Naive B cell (primary cell): ENCODE results near the gene FAM221B. TPM values are rescaled to one million over a fixed set of nuclear protein-coding genes. Genes with fewer than 3 reads are reported as not detected.

ENCODE experiments used
- ATAC-seq, 2 donors: fragments of 150-1000 bp; cut with Tn5 transposase; 2 replicates each; pipeline ENCODE4 v1.10.0; 2021; ENCODE audit warnings: low read depth in 2 of 2, mild to moderate bottlenecking in 2 of 2, moderate library complexity in 2 of 2
- DNase-seq: peaks from one replicate; pipeline ENCODE4 v3.0.0; 2022
- H3K27ac Mint-ChIP-seq, 6 donors: one replicate each; pipeline ENCODE4 v1.8.0; 2020 to 2022; ENCODE audit warnings: mild to moderate bottlenecking in 6 of 6, mixed read lengths in 6 of 6, moderate library complexity in 5 of 6, inconsistent platforms in 2 of 6
- H3K27me3 Mint-ChIP-seq, 3 donors: one replicate each; pipeline ENCODE4 v1.8.0; 2021 to 2022; ENCODE audit warnings: mixed read lengths in 3 of 3, mild to moderate bottlenecking in 1 of 3
- H3K36me3 Mint-ChIP-seq, 2 donors: one replicate each; pipeline ENCODE4 v1.8.0; 2020 to 2022; ENCODE audit warnings: mixed read lengths in 2 of 2, inconsistent platforms in 1 of 2, mild to moderate bottlenecking in 1 of 2
- H3K4me1 Mint-ChIP-seq, 3 donors: one replicate each; pipeline ENCODE4 v1.8.0; 2020 to 2022; ENCODE audit warnings: mixed read lengths in 3 of 3, inconsistent platforms in 1 of 3, mild to moderate bottlenecking in 1 of 3, moderate library complexity in 1 of 3
- H3K4me3 Mint-ChIP-seq, 8 donors: one replicate each; pipeline ENCODE4 v1.8.0; 2020 to 2022; ENCODE audit warnings: mild to moderate bottlenecking in 8 of 8, mixed read lengths in 8 of 8, moderate library complexity in 8 of 8, inconsistent platforms in 2 of 8
- H3K9me3 Mint-ChIP-seq, 7 donors: one replicate each; pipeline ENCODE4 v1.8.0; 2020 to 2022; ENCODE audit warnings: mixed read lengths in 7 of 7, mild to moderate bottlenecking in 5 of 7, inconsistent platforms in 2 of 7, moderate library complexity in 1 of 7
- polyA plus RNA-seq, 6 donors: library from polyadenylated mRNA; unstranded; fragments of 300-500 nt; fragmentation: Illumina TruSeq; gene quantifications; one replicate each; pipeline ENCODE4 v1.2.3, GENCODE V29; 2021; ENCODE audit warnings: low read depth in 6 of 6

Gene FAM221B, protein sequence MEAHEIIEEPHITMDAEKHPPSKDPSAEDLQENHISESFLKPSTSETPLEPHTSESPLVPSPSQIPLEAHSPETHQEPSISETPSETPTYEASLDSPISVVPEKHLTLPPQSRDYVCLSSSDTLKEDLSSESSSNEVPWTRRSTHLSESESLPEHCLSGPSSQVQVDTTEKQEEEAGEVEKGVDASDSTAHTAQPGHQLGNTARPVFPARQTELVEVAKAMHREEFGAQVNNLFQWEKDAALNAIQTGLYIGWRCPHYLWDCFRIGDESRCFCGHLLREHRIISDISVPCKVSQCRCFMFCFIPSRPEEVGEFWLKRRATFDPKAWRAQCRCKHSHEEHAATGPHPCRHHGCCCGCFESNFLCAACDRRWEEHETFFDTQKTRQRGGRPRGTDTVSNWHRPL
- polyA plus RNA-seq, result not detected

DNA sequence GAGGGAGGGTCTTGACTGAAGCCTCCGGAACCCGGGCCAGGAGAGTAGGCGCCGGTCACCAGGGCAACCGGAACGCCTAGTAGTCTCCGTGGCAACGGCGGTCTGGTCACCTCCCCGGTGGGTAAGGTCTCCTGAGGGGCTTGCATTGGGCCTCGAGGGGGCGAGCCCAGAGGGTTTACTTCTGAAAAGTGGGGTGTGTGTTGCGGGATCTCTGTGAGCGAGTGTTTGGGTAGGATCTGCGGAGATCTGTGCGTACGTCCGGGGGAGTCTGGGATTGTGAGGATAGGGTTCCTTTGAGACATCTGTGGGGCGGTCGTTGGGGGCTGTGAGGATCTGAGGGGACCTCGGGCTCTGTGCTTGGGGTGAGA is at the start of gene FAM221B:
TSS of gene FAM221B (minus strand) at position 17 of the 368 bp plus-strand sequence. CDS start 2,571 bp downstream, outside the sequence.
- Mint-ChIP-seq H3K9me3 (no peaks in the 10 kb centered on the region), H3K27ac (peak within 1 kb of the TSS; percentile 85 to 96 (median 91)), H3K4me3 (peak within 1 kb of the TSS; percentile 87 to 100 (median 96)), H3K27me3 (no peaks in the 10 kb centered on the region), H3K36me3 (no peaks in the 10 kb centered on the region), H3K4me1 (peaks cover 40 to 56% (median 50%) of the 10 kb centered on the region in 3 donors)
- ATAC-seq (peak; percentile 7 to 8), DNase-seq (no peak)

- Mint-ChIP-seq H3K4me1 (peaks cover 0 to 4% (median 0%) of the 10 kb centered on the region in 3 donors), H3K36me3 (peaks cover 1 to 6% of the 10 kb centered on the region in 2 donors), H3K9me3 (peaks cover 0 to 14% (median 8%) of the 10 kb centered on the region in 7 donors), H3K27me3 (peaks cover 0 to 19% (median 3%) of the 10 kb centered on the region in 3 donors), H3K27ac (no peak overlapping the region), H3K4me3 (no peak overlapping the region)
- ATAC-seq (no peak), DNase-seq (no peak)
These were observed 44.0 kb upstream of the FAM221B start for GRCh38 chr9:35872505-35872904.

GRCh38 chr9:35871545-35871944 is 43.0 kb upstream of the FAM221B start:
- Mint-ChIP-seq H3K27me3 (peaks cover 0 to 15% (median 0%) of the 10 kb centered on the region in 3 donors), H3K36me3 (no peaks in the 10 kb centered on the region)
- no peak for ATAC-seq

GRCh38 chr9:35870351-35870923 is 41.9 kb upstream of the FAM221B start, which contains the start of gene OR13J1:
Gene OR13J1, minus strand, starts transcription at chr9:35870401. Its CDS starts 0 bp downstream, at chr9:35870401.
- no peak for ATAC-seq
- no peak within 1 kb of the TSS for H3K4me3 Mint-ChIP-seq

More at GRCh38 chr9:35871545-35871944, 43.0 kb upstream of the FAM221B start:
- peaks cover 0 to 4% (median 0%) of the 10 kb centered on the region in 3 donors for H3K4me1 Mint-ChIP-seq
- peaks cover 0 to 6% (median 3%) of the 10 kb centered on the region in 7 donors for H3K9me3 Mint-ChIP-seq
- no peak overlapping the region for H3K4me3 Mint-ChIP-seq
- no peak for DNase-seq
- H3K27ac Mint-ChIP-seq, result no peak overlapping the region

GRCh38 chr9:35869621-35870216 is 41.2 kb upstream of the FAM221B start:
- no peaks in the 10 kb centered on the region for H3K36me3 Mint-ChIP-seq
- no peak for ATAC-seq
- no peak for DNase-seq
- peaks cover 0 to 4% (median 0%) of the 10 kb centered on the region in 3 donors for H3K4me1 Mint-ChIP-seq
- no peak overlapping the region for H3K27ac Mint-ChIP-seq
- peaks cover 0 to 1% (median 0%) of the 10 kb centered on the region in 7 donors for H3K9me3 Mint-ChIP-seq
- no peak overlapping the region for H3K4me3 Mint-ChIP-seq
- peaks cover 0 to 8% (median 4%) of the 10 kb centered on the region in 3 donors for H3K27me3 Mint-ChIP-seq

More at GRCh38 chr9:35870351-35870923, 41.9 kb upstream of the FAM221B start, which contains the start of gene OR13J1:
- no peaks in the 10 kb centered on the region for H3K36me3 Mint-ChIP-seq
- H3K27ac Mint-ChIP-seq, result no peak within 1 kb of the TSS
- H3K27me3 Mint-ChIP-seq, result peaks cover 0 to 7% (median 6%) of the 10 kb centered on the region in 3 donors
- H3K9me3 Mint-ChIP-seq, result peaks cover 0 to 3% (median 0%) of the 10 kb centered on the region in 7 donors
- no peak for DNase-seq
- H3K4me1 Mint-ChIP-seq, result peaks cover 0 to 4% (median 0%) of the 10 kb centered on the region in 3 donors

GRCh38 chr9:35868933-35869332 is 40.4 kb upstream of the FAM221B start:
- Mint-ChIP-seq H3K36me3 (no peaks in the 10 kb centered on the region), H3K27ac (peak overlapping the region in 1 of 6 donors; percentile 69), H3K4me3 (no peak overlapping the region), H3K9me3 (peaks cover 0 to 1% (median 0%) of the 10 kb centered on the region in 7 donors), H3K27me3 (peaks cover 4 to 8% (median 5%) of the 10 kb centered on the region in 3 donors), H3K4me1 (peaks cover 0 to 4% (median 0%) of the 10 kb centered on the region in 3 donors)
- no peak for ATAC-seq
- no peak for DNase-seq

- peaks cover 9 to 10% (median 10%) of the 10 kb centered on the region in 3 donors for H3K27me3 Mint-ChIP-seq
- ATAC-seq (no peak), DNase-seq (no peak)
- peaks cover 0 to 4% (median 0%) of the 10 kb centered on the region in 3 donors for H3K4me1 Mint-ChIP-seq
- H3K36me3 Mint-ChIP-seq, result no peaks in the 10 kb centered on the region
- H3K27ac Mint-ChIP-seq, result no peak overlapping the region
- peaks cover 0 to 1% (median 0%) of the 10 kb centered on the region in 7 donors for H3K9me3 Mint-ChIP-seq
- no peak overlapping the region for H3K4me3 Mint-ChIP-seq
These were observed 39.0 kb upstream of the FAM221B start for GRCh38 chr9:35867538-35867937.

GRCh38 chr9:35864695-35865255 is 36.2 kb upstream of the FAM221B start:
- DNase-seq (no peak), ATAC-seq (no peak)
- no peaks in the 10 kb centered on the region for H3K36me3 Mint-ChIP-seq
- peaks cover 0 to 6% (median 0%) of the 10 kb centered on the region in 3 donors for H3K4me1 Mint-ChIP-seq
- no peak overlapping the region for H3K4me3 Mint-ChIP-seq
- no peak overlapping the region for H3K27ac Mint-ChIP-seq
- H3K27me3 Mint-ChIP-seq, result peaks cover 20 to 30% (median 23%) of the 10 kb centered on the region in 3 donors
- H3K9me3 Mint-ChIP-seq, result peaks cover 0 to 1% (median 0%) of the 10 kb centered on the region in 7 donors

- ATAC-seq (no peak), DNase-seq (no peak)
- H3K27ac Mint-ChIP-seq, result no peak overlapping the region
- H3K4me1 Mint-ChIP-seq, result peaks cover 0 to 7% (median 7%) of the 10 kb centered on the region in 3 donors
- H3K36me3 Mint-ChIP-seq, result no peaks in the 10 kb centered on the region
- H3K9me3 Mint-ChIP-seq, result peaks cover 0 to 1% (median 0%) of the 10 kb centered on the region in 7 donors
- H3K4me3 Mint-ChIP-seq, result no peak overlapping the region
- H3K27me3 Mint-ChIP-seq, result peaks cover 20 to 30% (median 22%) of the 10 kb centered on the region in 3 donors
These were observed 35.1 kb upstream of the FAM221B start for GRCh38 chr9:35863583-35863982.

DNA sequence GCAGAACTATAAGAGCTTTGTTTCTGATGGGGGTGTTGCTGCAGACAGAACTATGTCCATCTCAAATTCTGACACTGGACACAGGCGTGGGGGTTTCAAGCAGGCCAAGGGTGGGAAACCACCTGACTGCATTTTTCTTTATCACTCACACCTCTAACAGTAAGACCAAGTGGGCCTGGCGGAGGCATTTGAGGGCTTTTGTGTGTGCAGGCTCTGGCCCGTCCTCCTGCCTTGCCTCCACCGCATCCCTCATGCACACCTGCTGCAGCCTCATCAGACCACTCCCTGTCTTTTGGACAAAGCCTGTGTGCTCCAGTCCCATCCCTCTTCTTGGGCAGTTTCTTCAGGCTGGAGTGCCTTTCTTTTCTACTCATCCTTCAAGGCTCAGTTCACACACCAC is 33.8 kb upstream of the FAM221B start:
- ATAC-seq, result no peak
- Mint-ChIP-seq H3K27me3 (peaks cover 20 to 30% (median 22%) of the 10 kb centered on the region in 3 donors), H3K9me3 (no peaks in the 10 kb centered on the region), H3K27ac (no peak overlapping the region), H3K4me1 (peaks cover 0 to 12% (median 7%) of the 10 kb centered on the region in 3 donors), H3K36me3 (no peaks in the 10 kb centered on the region), H3K4me3 (peak overlapping the region in 1 of 8 donors; percentile 72)
- no peak for DNase-seq

GRCh38 chr9:35861161-35861897 is 32.8 kb upstream of the FAM221B start:
- Mint-ChIP-seq H3K4me3 (no peak overlapping the region), H3K27me3 (peaks cover 20 to 33% (median 25%) of the 10 kb centered on the region in 3 donors), H3K9me3 (no peaks in the 10 kb centered on the region), H3K27ac (peak overlapping the region in 1 of 6 donors; percentile 63), H3K4me1 (peaks cover 0 to 14% (median 7%) of the 10 kb centered on the region in 3 donors), H3K36me3 (no peaks in the 10 kb centered on the region)
- no peak for DNase-seq
- ATAC-seq, result no peak

GRCh38 chr9:35859990-35860339 is 31.4 kb upstream of the FAM221B start:
- Mint-ChIP-seq H3K4me1 (peaks cover 0 to 17% (median 7%) of the 10 kb centered on the region in 3 donors), H3K27ac (no peak overlapping the region), H3K9me3 (no peaks in the 10 kb centered on the region), H3K36me3 (no peaks in the 10 kb centered on the region), H3K27me3 (peaks cover 13 to 40% (median 37%) of the 10 kb centered on the region in 3 donors), H3K4me3 (no peak overlapping the region)
- ATAC-seq, result no peak
- DNase-seq, result no peak
